Right lung (tissue), 10 donors: ENCODE results near the gene NCOA5. TPM values are rescaled to one million over a fixed set of nuclear protein-coding genes. Genes with fewer than 3 reads are reported as not detected.

ENCODE experiments used
- DNase-seq, 2 donors: peaks; one replicate each; pipeline ENCODE4 v3.0.0-alpha.2; 2013
- long read RNA-seq, 8 donors: transcript quantifications; one replicate each; lab custom pipeline, GENCODE V29; 2026
- polyA plus RNA-seq, 5 donors: library from polyadenylated mRNA; unstranded; fragments of 120-200 nt; gene quantifications; one replicate each; pipeline versions ENCODE4 v1.2.1 to v1.2.3, GENCODE V29; 2013; ENCODE audit warnings: inconsistent platforms in 1 of 5, low replicate concordance in 1 of 5; ENCODE audit not compliant: insufficient read length in 5 of 5, insufficient read depth in 1 of 5

Gene NCOA5
- 10 to 100 TPM; 45.0 to 58.9 (median 49.9) TPM for polyA plus RNA-seq
- long read RNA-seq, donor 1, transcript NCOA5-201 (8 exons, 3,220 nt), result major isoform, 9 of 9 reads
- long read RNA-seq, donor 1, partial matches to known transcripts, result 0 of 9 reads
- long read RNA-seq, donor 1, other reads (novel, unspliced or antisense), result 0 of 9 reads
- long read RNA-seq, donor 2, transcript NCOA5-201 (8 exons, 3,220 nt), result major isoform, 6 of 6 reads
- long read RNA-seq, donor 2, partial matches to known transcripts, result 0 of 6 reads
- long read RNA-seq, donor 2, other reads (novel, unspliced or antisense), result 0 of 6 reads
- long read RNA-seq, donor 3, partial matches to known transcripts, result 23 of 24 reads
- long read RNA-seq, donor 3, other reads (novel, unspliced or antisense), result 0 of 24 reads
- long read RNA-seq, donor 4, transcript NCOA5-201 (8 exons, 3,220 nt), result major isoform, 5 of 11 reads
- long read RNA-seq, donor 4, partial matches to known transcripts, result 6 of 11 reads
- long read RNA-seq, donor 4, other reads (novel, unspliced or antisense), result 0 of 11 reads
- long read RNA-seq, donor 5, transcript NCOA5-201 (8 exons, 3,220 nt), result major isoform, 6 of 16 reads
- long read RNA-seq, donor 5, partial matches to known transcripts, result 10 of 16 reads
- long read RNA-seq, donor 5, other reads (novel, unspliced or antisense), result 0 of 16 reads
- long read RNA-seq, donor 6, transcript NCOA5-201 (8 exons, 3,220 nt), result major isoform, 7 of 35 reads
- long read RNA-seq, donor 6, partial matches to known transcripts, result 23 of 35 reads
- long read RNA-seq, donor 6, other reads (novel, unspliced or antisense), result 5 of 35 reads
- long read RNA-seq, donor 7, partial matches to known transcripts, result 12 of 14 reads
- long read RNA-seq, donor 7, other reads (novel, unspliced or antisense), result 0 of 14 reads
- long read RNA-seq, donor 8, partial matches to known transcripts, result 0 of 3 reads
- long read RNA-seq, donor 8, other reads (novel, unspliced or antisense), result 0 of 3 reads

- DNase-seq, result peak; percentile 95
Observed at GRCh38 chr20:46089417-46090388, at the start of gene NCOA5. NCOA5 (minus strand) TSS chr20:46089962; CDS start chr20:46079424, 10,538 bp downstream.

- no peak for DNase-seq
Observed at GRCh38 chr20:46139266-46139889, 49.6 kb upstream of the NCOA5 start.

GRCh38 chr20:46137816-46138215 is 48.1 kb upstream of the NCOA5 start:
- no peak for DNase-seq

GRCh38 chr20:46135856-46136633 is 46.3 kb upstream of the NCOA5 start:
- DNase-seq, result no peak

DNA sequence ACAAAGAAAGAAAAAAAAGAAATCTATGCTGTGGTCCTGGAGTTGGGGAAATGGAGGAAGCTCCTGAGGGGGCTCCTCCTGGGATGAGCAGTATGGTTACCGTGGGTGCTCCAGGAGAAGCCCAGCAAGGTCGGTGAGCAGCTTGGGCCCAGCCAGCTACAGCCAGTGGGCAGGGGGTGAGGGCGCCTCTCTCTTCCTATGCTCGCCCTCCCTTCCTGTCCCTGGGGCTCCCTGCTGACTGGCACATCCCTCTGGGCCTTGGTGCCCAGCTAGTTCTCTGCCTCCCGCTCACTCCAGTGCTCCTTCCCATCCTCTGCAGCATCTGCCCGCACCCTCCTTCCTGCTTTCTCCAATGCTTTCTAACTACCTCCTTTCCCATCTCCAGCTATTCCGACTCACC is 45.0 kb upstream of the NCOA5 start:
- no peak for DNase-seq

- no peak for DNase-seq
Observed at GRCh38 chr20:46133886-46134654, 44.3 kb upstream of the NCOA5 start.

GRCh38 chr20:46132705-46133120 is 43.0 kb upstream of the NCOA5 start:
- peak in 1 of 2 donors; percentile 46 for DNase-seq

- no peak for DNase-seq
Observed at GRCh38 chr20:46131396-46131795, 41.6 kb upstream of the NCOA5 start.

DNA sequence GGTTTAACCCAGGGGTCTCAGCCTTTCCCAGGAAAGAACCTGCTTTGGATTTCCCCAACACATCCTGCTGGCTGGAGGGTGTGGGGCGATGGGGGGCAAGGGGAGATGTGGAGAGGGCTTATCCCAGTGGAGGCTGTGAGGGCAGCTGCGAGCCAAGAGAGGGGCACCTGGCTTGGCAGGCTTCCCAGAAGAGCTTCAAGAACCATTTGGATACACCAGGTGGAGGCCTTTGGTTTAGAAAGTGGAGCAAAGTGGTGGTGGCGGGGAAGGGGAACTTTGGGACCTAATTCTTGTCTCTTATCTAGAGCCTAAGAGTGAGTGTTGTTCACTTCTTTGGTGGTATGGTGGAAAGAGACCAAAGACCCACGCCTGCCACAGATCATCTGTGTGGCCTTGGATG is 40.8 kb upstream of the NCOA5 start:
- no peak for DNase-seq

- no peak for DNase-seq
Observed at GRCh38 chr20:46129955-46130481, 40.3 kb upstream of the NCOA5 start.

DNA sequence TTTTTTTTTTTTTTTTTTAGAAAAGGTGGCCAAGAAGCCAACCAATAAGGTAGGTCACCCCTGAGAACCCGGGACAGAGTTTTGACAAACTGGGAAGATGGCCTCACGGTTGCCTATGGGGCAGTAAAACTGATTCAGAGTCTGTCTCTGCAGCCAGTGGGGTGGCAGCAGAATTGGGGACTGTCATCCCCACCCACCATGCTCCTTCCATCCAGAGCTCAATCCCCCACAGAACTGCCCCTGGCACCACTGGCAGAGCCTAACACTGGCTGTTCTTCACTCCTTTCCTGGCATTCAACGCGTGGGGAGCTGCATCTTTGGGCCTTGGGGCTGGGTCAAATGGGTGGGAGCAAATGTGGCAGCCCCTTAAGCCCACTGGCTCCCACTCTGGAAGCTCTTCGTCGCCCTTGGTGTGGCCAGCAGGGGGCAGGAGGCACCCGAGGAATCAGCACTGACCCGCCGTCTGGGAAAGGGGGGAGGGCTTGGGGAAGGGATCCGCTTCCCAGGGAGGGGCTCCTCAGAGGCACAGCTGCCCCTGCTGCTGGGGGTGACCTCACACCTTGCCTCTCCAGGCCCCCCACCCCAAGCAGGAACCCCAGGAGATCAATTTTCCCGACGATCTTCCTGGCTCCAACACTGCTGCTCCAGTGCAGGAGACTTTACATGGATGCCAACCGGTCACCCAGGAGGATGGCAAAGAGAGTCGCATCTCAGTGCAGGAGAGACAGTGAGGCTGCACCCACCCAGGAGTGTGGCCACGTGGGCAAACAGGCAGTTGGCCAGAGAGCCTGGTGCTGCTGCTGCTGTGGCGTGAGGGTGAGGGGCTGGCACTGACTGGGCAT is 38.8 kb upstream of the NCOA5 start:
- DNase-seq, result no peak

DNA sequence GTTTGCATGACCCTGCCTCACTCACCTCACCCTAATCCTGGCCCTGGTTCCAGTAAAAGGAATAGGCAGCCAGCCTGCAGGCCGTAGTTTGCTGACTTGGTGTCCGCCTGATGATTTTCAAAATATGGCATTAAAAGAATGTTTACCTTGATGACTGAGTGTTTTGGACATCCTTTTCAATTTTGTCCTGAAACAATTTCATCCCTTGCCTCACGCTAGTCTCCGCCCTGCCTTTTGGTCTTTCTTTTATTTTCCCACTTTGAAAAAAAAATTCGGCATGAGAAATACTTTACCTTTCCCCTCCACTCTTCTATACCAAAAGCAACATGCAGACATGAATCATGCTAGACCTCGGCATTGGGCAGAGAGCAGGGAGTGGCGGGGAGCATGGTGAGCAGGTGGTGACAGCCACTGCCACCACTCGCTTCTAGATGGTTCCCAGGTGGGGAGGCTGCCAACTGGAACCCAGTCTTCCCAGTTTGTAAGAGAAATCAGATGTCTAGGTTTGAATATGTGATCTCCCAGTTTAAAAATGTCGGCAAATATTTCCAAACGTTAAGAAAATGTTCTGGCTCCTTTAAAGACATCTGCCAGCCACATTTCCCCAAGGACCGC is 37.7 kb upstream of the NCOA5 start:
- no peak for DNase-seq

DNA sequence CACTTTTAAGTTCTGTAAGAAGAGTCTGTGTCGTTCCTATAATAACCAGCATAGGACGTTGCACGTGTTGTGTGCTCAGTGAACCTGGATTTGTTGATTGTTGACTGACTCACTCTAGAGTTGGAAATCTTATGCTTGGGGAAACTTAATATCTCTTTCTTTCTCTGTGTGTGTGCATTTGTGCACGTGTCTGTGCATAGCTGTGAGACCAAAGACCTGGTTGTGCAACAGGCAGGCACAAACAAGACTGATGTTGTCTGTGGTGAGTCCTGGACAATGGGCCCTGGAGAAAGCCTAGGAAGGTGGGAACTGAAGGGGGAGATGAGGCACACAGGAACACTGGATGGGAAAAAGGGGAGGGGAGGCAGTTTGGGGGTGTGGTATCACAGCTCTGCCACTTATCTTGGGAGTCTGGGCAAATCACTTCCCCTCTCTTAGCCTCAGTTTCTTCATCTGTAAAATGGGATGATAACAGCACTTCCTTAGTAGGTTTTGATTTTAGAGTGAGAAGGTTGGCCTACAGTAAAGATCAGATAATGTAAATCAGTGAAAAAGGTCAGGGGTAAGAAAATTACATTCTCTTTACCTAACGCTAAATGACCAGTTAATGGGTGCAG is 36.8 kb upstream of the NCOA5 start:
- no peak for DNase-seq

DNA sequence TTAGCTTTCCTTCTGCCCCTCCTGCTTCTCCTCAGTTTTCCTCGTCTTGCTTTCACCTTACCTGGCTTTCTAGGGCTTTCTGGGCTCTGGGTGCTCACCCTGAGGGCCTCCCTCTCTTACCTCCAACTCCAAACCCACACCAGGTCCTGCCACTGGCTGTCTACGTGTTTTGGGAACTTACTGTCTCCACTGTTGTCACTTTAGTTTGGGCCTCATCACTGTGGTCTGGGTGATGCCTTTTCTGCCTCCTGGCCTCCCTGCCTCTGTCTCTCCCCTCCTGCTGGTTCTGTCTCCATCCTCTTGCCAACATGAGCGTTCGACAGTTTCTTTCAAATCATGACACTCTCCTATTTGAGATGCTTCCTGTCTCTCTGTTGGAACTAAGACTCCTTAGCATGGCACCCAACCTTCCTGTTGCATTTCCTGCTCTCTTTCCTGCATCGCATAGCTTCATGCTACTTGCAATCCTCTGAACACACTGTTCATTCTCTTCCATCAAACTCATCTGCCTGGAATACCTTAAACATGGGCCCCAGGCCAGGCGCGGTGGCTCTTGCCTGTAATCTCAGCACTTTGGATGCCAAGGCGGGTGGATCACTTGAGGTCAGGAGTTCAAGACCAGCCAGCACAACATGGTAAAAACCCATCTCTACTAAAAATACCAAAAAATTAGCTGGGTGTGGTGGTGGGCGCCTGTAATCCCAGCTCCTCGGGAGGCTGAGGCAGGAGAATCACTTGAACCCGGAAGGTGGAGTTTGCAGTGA is 33.9 kb upstream of the NCOA5 start:
- DNase-seq, result no peak

- no peak for DNase-seq
Observed at GRCh38 chr20:46122516-46123481, 33.0 kb upstream of the NCOA5 start.
